DND-41 (cell line): ENCODE results near the gene HECTD1.

ENCODE experiments used
- ATAC-seq: fragments of 200-7000 bp; cut with Tn5 transposase; 3 replicates; pipeline ENCODE4 v1.9.1; 2021; ENCODE audit warnings: low read depth; ENCODE audit not compliant: insufficient read depth
- DNase-seq: peaks from one replicate; pipeline ENCODE4 v3.0.0-alpha.2; 2020
- H2AFZ ChIP-seq: 2 replicates; pipeline ENCODE4 v1.6.0; 2012; ENCODE audit warnings: low read depth, low read length
- H3K27ac ChIP-seq: 2 replicates; pipeline ENCODE4 v1.5.1; 2012; ENCODE audit warnings: low read length, inconsistent platforms
- H3K27me3 ChIP-seq: fragments of 200-600 bp; sonication (generic); 2 replicates; pipeline ENCODE4 v1.6.0; 2012; ENCODE audit warnings: low read length, mild to moderate bottlenecking, inconsistent platforms; ENCODE audit not compliant: insufficient read depth, poor library complexity
- H3K36me3 ChIP-seq: 2 replicates; pipeline ENCODE4 v1.5.1; 2012; ENCODE audit warnings: low read length, inconsistent platforms; ENCODE audit not compliant: insufficient read depth
- H3K4me1 ChIP-seq: 2 replicates; pipeline ENCODE4 v1.5.1; 2012; ENCODE audit warnings: mild to moderate bottlenecking, low read length; ENCODE audit not compliant: insufficient read depth
- H3K4me2 ChIP-seq: 2 replicates; pipeline ENCODE4 v1.6.0; 2012; ENCODE audit warnings: mild to moderate bottlenecking, moderate library complexity, low read length, inconsistent platforms; ENCODE audit not compliant: insufficient read depth
- H3K4me3 ChIP-seq, 2 experiments: fragments of 200-600 bp in 1 of 2; shearing (Covaris generic) in 1 of 2; 2 replicates each; pipeline ENCODE4 v1.5.1; 2012 to 2016; ENCODE audit warnings: inconsistent platforms in 2 of 2, low read length in 2 of 2, mild to moderate bottlenecking in 2 of 2, low read depth in 1 of 2, moderate library complexity in 1 of 2
- H3K79me2 ChIP-seq: 2 replicates; pipeline ENCODE4 v1.6.0; 2012; ENCODE audit warnings: low read length, inconsistent platforms; ENCODE audit not compliant: insufficient read depth
- H3K9ac ChIP-seq: 2 replicates; pipeline ENCODE4 v1.6.0; 2012; ENCODE audit warnings: low read depth, mild to moderate bottlenecking, inconsistent platforms, low read length, moderate library complexity
- H3K9me3 ChIP-seq: 2 replicates; pipeline ENCODE4 v1.5.1; 2012; ENCODE audit warnings: low read length, moderate library complexity, mild to moderate bottlenecking, inconsistent platforms; ENCODE audit not compliant: insufficient read depth, severe bottlenecking
- H4K20me1 ChIP-seq: 2 replicates; pipeline ENCODE4 v1.6.0; 2012; ENCODE audit warnings: low read length; ENCODE audit not compliant: insufficient read depth
- EZH2 ChIP-seq: IDR thresholded peaks from 3 replicates; pipeline ENCODE4 v1.6.1; 2012; ENCODE audit warnings: borderline replicate concordance, low read depth, mild to moderate bottlenecking, moderate library complexity, low read length, inconsistent platforms; ENCODE audit not compliant: severe bottlenecking
- TF ChIP-seq, protein P1 (sequence below): IDR thresholded peaks from 2 replicates; pipeline ENCODE4 v1.5.1; 2012; ENCODE audit warnings: borderline replicate concordance, low read length, moderate library complexity, mild to moderate bottlenecking; ENCODE audit not compliant: poor library complexity, severe bottlenecking; ENCODE audit errors: extremely low read depth

HECTD1 gene

DNA sequence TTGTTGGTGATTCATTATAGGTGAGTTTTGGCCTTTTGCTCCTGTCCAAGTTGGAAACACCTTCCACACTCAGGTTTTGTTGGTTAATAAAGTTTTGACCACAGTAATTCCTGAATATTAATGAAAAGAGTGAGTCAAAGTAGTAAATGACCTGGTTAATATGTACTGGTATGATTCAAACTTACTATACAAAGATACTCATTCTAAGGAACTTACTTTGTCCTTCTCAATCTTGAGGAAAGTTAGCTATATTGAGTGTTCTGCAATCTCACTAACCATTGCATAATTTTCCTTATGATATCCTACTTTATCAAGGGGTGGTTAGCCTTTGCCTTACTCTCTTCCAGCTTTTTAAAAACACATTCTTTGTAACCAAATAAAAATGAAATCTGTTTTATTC is 20.9 kb upstream of the HECTD1 start:
- no peak overlapping the region for H3K27ac ChIP-seq
- no peaks in the 10 kb centered on the region for H3K36me3 ChIP-seq
- no peak overlapping the region for H3K9ac ChIP-seq
- no peak for DNase-seq
- no peak for ATAC-seq
- no peaks in the 10 kb centered on the region for H3K79me2 ChIP-seq
- H4K20me1 ChIP-seq = no peaks in the 10 kb centered on the region
- H3K4me2 ChIP-seq = no peak overlapping the region
- no peak overlapping the region for H2AFZ ChIP-seq
- no peaks in the 10 kb centered on the region for H3K27me3 ChIP-seq
- H3K4me1 ChIP-seq = no peaks in the 10 kb centered on the region
- no peak overlapping the region for H3K4me3 ChIP-seq
- no peaks in the 10 kb centered on the region for H3K9me3 ChIP-seq
- TF ChIP-seq, protein P1, sequence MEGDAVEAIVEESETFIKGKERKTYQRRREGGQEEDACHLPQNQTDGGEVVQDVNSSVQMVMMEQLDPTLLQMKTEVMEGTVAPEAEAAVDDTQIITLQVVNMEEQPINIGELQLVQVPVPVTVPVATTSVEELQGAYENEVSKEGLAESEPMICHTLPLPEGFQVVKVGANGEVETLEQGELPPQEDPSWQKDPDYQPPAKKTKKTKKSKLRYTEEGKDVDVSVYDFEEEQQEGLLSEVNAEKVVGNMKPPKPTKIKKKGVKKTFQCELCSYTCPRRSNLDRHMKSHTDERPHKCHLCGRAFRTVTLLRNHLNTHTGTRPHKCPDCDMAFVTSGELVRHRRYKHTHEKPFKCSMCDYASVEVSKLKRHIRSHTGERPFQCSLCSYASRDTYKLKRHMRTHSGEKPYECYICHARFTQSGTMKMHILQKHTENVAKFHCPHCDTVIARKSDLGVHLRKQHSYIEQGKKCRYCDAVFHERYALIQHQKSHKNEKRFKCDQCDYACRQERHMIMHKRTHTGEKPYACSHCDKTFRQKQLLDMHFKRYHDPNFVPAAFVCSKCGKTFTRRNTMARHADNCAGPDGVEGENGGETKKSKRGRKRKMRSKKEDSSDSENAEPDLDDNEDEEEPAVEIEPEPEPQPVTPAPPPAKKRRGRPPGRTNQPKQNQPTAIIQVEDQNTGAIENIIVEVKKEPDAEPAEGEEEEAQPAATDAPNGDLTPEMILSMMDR = no peak
- no peak for TF ChIP-seq EZH2

DNA sequence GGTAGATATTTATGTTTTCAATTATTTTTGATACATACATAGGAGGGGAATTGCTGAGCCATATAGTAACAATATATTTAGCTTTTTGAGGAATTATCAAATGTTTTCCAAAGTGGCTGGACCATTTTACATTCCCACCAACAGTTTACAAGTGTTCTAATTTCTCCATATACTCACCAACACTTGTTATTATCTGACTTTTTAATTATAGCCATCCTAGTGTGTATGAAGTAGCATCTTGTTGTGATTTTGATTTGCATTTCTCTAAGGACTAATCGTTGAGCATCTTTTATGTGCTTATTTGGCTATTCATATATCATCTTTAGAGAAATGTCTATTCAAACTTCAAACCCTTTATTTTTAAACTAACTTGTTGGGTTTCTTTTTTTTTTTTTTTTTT is 17.2 kb upstream of the HECTD1 start:
- ATAC-seq (no peak), DNase-seq (no peak)
- Histone ChIP-seq H3K4me1 (no peaks in the 10 kb centered on the region), H3K9me3 (no peaks in the 10 kb centered on the region), H3K4me2 (no peak overlapping the region), H3K27ac (no peak overlapping the region), H3K4me3 (no peak overlapping the region), H3K79me2 (no peaks in the 10 kb centered on the region), H4K20me1 (no peaks in the 10 kb centered on the region), H2AFZ (no peak overlapping the region), H3K27me3 (no peaks in the 10 kb centered on the region), H3K9ac (no peak overlapping the region), H3K36me3 (no peaks in the 10 kb centered on the region)
- TF ChIP-seq, protein P1 = no peak
- no peak for TF ChIP-seq EZH2

DNA sequence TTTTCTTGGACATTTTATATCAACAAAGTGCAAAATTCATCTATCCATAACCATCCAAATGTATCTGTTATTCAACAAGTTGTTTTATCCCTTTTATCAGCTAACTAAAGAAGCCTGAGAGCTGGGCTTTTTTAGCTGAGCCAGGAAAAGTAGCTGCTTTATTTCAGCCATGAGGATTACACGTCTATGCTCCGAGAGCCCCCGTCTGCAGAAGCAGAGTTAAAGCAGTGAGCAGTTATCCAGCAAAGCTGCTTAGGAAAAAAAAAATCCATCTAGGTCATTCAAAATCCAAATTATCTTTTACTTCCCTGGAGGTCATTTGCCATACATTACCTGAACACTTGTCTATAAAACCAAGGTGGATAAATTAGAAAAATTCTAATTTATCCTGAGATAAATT is 15.7 kb upstream of the HECTD1 start:
- Histone ChIP-seq H3K4me1 (no peaks in the 10 kb centered on the region), H3K27me3 (no peaks in the 10 kb centered on the region), H3K79me2 (no peaks in the 10 kb centered on the region), H3K36me3 (no peaks in the 10 kb centered on the region), H3K4me3 (no peak overlapping the region), H3K9me3 (no peaks in the 10 kb centered on the region), H3K4me2 (no peak overlapping the region), H2AFZ (no peak overlapping the region), H4K20me1 (no peaks in the 10 kb centered on the region), H3K27ac (no peak overlapping the region), H3K9ac (no peak overlapping the region)
- TF ChIP-seq, protein P1 = no peak
- no peak for TF ChIP-seq EZH2
- ATAC-seq (no peak), DNase-seq (no peak)

DNA sequence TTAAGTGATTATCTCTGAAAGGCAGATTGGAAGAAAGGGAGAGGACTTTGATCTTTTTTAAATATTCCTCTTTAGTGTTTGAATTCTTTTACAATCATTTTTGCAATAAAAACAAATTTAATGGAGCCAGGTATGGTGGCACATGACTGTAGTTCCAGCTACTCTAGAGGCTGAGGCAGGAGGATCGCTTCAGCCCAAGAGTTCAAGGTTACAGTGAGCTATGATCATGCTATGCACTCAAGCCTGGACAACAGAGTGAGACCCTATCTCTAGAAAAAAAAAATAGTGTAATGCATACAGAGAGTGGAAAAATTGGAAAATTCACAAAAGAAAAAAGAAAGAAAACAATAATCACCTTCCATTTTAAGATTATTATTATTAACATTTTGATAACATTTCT is 15.2 kb upstream of the HECTD1 start:
- Histone ChIP-seq H3K9me3 (no peaks in the 10 kb centered on the region), H2AFZ (no peak overlapping the region), H3K9ac (no peak overlapping the region), H3K36me3 (no peaks in the 10 kb centered on the region), H3K79me2 (no peaks in the 10 kb centered on the region), H3K4me2 (no peak overlapping the region), H3K27me3 (no peaks in the 10 kb centered on the region), H3K4me1 (no peaks in the 10 kb centered on the region), H3K27ac (no peak overlapping the region), H3K4me3 (no peak overlapping the region), H4K20me1 (no peaks in the 10 kb centered on the region)
- TF ChIP-seq EZH2 = no peak
- TF ChIP-seq, protein P1 = no peak
- ATAC-seq (no peak), DNase-seq (no peak)
